Heart right ventricle (tissue), 16 donors: ENCODE data around the gene CFAP54. TPM values are rescaled to one million over a fixed set of nuclear protein-coding genes. Genes with fewer than 3 reads are reported as not detected.

ENCODE experiments used
- ATAC-seq, 8 donors: fragments of 200-7000 bp; cut with Tn5 transposase; one replicate each; pipeline ENCODE4 v1.9.1; 2020; ENCODE audit warnings: mild to moderate bottlenecking in 8 of 8, moderate library complexity in 8 of 8, moderate number of reproducible peaks in 1 of 8
- DNase-seq, 2 donors: peaks; one replicate each; pipeline ENCODE4 v3.0.0-alpha.2; 2020
- H3K27ac ChIP-seq, 10 donors: fragments of 200-600 bp; sonication (generic) in 2 of 10; one replicate each; pipeline versions ENCODE4 v1.5.0 to v1.8.0; 2020 to 2022; ENCODE audit warnings: mild to moderate bottlenecking in 3 of 10
- H3K27me3 ChIP-seq, 7 donors: fragments of 200-600 bp; one replicate each; pipeline ENCODE4 v1.8.0; 2021 to 2022; ENCODE audit warnings: mild to moderate bottlenecking in 2 of 7
- H3K36me3 ChIP-seq, 9 donors: fragments of 200-600 bp; sonication (generic) in 1 of 9; one replicate each; pipeline versions ENCODE4 v1.5.0 to v1.8.0; 2020 to 2022; ENCODE audit warnings: mild to moderate bottlenecking in 2 of 9
- H3K4me1 ChIP-seq, 9 donors: fragments of 200-600 bp; sonication (generic) in 1 of 9; one replicate each; pipeline versions ENCODE4 v1.5.0 to v1.8.0; 2020 to 2022; ENCODE audit warnings: mild to moderate bottlenecking in 4 of 9
- H3K4me3 ChIP-seq, 10 donors: fragments of 200-600 bp; sonication (generic) in 2 of 10; one replicate each; pipeline versions ENCODE4 v1.5.0 to v1.8.0; 2020 to 2022; ENCODE audit warnings: mild to moderate bottlenecking in 7 of 10, moderate library complexity in 2 of 10
- H3K9me3 ChIP-seq, 11 donors: fragments of 200-600 bp in 10 of 11; sonication (generic) in 2 of 11; one replicate each; pipeline versions ENCODE4 v1.5.0 to v1.8.0; 2013 to 2022; ENCODE audit warnings: mild to moderate bottlenecking in 2 of 11, control low read depth in 1 of 11, moderate library complexity in 1 of 11
- WGBS, 2 donors: extraction: QIAGEN DNeasy Blood & Tissue Kit; methylation state at CpG; one replicate each; pipeline ENCODE4 v1.1.7; 2013; ENCODE audit warnings: inconsistent platforms in 1 of 2; 5-methylcytosine and 5-hydroxymethylcytosine counted together
- intact Hi-C, 10 donors: fragments of 100-400 bp; cut with DNase I; formaldehyde crosslinking; loops; one replicate each; pipeline versions ENCODE4 v1.11.1 to v1.14.2; 2022
- polyA plus RNA-seq, 2 donors: library from polyadenylated mRNA; stranded (reverse); fragments of 200-250 nt; gene quantifications; one replicate each; pipeline ENCODE4 v1.2.3, GENCODE V29; 2013
- total RNA-seq, 10 donors: library from RNA; stranded (reverse); fragmentation: NEBNext Ultra II Directional in 3 of 10; extraction: Animal tissue kit (Norgen Biotek cat#: 25700) in 3 of 10; gene quantifications; one replicate each; pipeline versions ENCODE4 v1.2.1 to v1.2.4, GENCODE V29; 2021 to 2023
- TF ChIP-seq, protein P1 (sequence below), 9 donors: fragments of 200-600 bp; sonication (generic) in 2 of 9; IDR thresholded peaks; one replicate each; pipeline versions ENCODE4 v1.5.0 to v1.8.0; 2021 to 2022; ENCODE audit warnings: antibody characterized with exemption in 9 of 9, mild to moderate bottlenecking in 5 of 9, moderate library complexity in 1 of 9
- donor health status: Arrhythmogenic right ventricular cardiomyopathy.
- donor health status: ischemic (EF 13 %, LVEDD 7.1; RV severe dilation, severe dysfunction).
- donor health status: healthy with polysubstance abuse.
- donor health status: DM: no; HTN: yes; CAD: no.
- donor health status: DM: no; HTN: no; CAD: no.
- donor health status: ischemic (EF 25% LVEDD 6.9; RV normal size, moderate dysfunction).
- donor health status: ischemic (EF 25% LVEDD 5.7; RV mildly dilated, moderate dysfunction).
- donor health status: healthy.
- donor health status: DM: yes; HTN: yes; CAD: no.
- donor health status: Ischemic cardiomyopathy.
- donor health status: ischemic (EF 35%, LVEDD 5.7; RV mildly dilated, moderate dysfunction).
- donor health status: nonischemic (EF 11% LVEDD 7.7; RV severe dilation, severe dysfunction).
- donor health status: DM: yes; HTN: yes; CAD: no.
- donor health status: PGD.
- donor health status: ischemic (EF 29% LVEDD 5.4; RV normal size, mild dysfunction).
- donor health status: nonischemic (EF 23%, LVEDD 6.1; RV moderate dilation, normal function).

The CFAP54 gene
- total and polyA plus RNA-seq, 12 donors = 0.07 to 0.35 (median 0.21) TPM; not detected in 2

DNA sequence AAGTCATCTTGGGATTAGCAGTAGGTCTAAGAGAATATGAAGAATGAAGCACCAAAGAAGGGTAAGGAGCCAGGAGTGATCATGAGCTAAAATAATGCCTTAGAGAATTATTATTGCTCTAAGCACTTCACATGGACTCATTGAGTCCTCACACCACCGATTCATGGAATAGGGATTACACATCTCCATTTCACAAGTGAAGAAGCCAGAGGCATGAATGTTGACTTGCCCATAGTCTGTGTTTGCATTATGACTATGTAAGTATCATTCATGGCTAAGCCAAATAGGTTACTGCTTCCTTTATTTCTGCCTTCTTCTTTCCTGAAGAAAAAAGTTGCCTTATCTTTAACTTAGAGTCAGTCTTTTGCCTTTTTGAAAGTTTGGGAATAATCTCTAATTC is 318.4 kb downstream of the CFAP54 start:
- Histone ChIP-seq H3K27me3 (no peaks in the 10 kb centered on the region), H3K4me1 (no peaks in the 10 kb centered on the region), H3K9me3 (peaks cover 0 to 39% (median 24%) of the 10 kb centered on the region in 11 donors), H3K4me3 (no peak overlapping the region), H3K36me3 (no peaks in the 10 kb centered on the region), H3K27ac (no peak overlapping the region)
- intact Hi-C loops = no loop called here
- no peak for DNase-seq
- 61 to 78% methylated on average over 1 of the region's 1 CpG for WGBS, 2 donors
- ATAC-seq = no peak
- TF ChIP-seq, protein P1, sequence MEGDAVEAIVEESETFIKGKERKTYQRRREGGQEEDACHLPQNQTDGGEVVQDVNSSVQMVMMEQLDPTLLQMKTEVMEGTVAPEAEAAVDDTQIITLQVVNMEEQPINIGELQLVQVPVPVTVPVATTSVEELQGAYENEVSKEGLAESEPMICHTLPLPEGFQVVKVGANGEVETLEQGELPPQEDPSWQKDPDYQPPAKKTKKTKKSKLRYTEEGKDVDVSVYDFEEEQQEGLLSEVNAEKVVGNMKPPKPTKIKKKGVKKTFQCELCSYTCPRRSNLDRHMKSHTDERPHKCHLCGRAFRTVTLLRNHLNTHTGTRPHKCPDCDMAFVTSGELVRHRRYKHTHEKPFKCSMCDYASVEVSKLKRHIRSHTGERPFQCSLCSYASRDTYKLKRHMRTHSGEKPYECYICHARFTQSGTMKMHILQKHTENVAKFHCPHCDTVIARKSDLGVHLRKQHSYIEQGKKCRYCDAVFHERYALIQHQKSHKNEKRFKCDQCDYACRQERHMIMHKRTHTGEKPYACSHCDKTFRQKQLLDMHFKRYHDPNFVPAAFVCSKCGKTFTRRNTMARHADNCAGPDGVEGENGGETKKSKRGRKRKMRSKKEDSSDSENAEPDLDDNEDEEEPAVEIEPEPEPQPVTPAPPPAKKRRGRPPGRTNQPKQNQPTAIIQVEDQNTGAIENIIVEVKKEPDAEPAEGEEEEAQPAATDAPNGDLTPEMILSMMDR (IDR thresholded peaks at IDR 0.05) = no peak

DNA sequence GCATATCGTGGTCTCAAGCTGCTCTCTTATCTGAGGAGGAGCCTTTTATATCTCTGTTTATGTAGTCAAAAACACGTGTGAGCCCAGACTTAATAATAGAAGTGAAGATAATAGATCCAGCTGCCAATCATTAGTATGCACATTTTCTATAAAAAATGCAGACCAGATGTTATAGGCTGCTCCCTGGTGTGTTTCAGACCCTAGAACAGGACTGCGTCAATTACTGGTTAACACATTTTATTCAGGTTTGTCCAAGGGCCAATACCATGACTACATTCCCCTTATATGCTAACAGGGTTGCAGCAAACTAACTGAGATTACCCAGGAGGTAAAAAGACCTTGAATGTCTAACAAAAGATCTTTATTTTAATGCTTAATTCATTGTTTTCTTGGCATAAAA is 319.2 kb downstream of the CFAP54 start:
- TF ChIP-seq, protein P1 (IDR thresholded peaks at IDR 0.05) = no peak
- no peaks in the 10 kb centered on the region for H3K27me3 ChIP-seq
- H3K9me3 ChIP-seq = peaks cover 0 to 33% (median 17%) of the 10 kb centered on the region in 11 donors
- no peak overlapping the region for H3K4me3 ChIP-seq
- no peak overlapping the region for H3K27ac ChIP-seq
- no peaks in the 10 kb centered on the region for H3K4me1 ChIP-seq
- intact Hi-C loops = no loop called here
- DNase-seq = no peak
- ATAC-seq = no peak
- 49 to 50% methylated on average over 3 of the region's 3 CpGs for WGBS, 2 donors
- H3K36me3 ChIP-seq = no peaks in the 10 kb centered on the region

DNA sequence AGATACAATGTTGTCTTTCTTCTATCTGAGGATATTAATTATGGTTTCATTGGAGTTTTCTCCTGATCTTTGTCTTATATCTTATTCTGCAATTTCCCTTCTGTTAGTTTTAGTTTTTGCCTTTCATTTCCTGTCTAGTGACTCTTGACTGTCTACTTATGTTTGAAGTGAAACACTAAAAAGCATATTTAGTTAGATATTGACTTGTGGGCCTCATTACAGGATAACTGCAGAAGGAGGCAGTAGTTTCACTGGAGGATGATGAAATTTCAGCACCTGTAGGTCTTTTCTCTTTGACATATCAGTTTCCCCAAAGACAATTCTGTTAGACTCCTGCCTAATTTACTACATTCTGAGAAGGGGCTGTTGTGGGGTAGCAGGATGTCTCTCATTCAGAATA is 320.1 kb downstream of the CFAP54 start:
- H3K36me3 ChIP-seq = no peaks in the 10 kb centered on the region
- no peaks in the 10 kb centered on the region for H3K4me1 ChIP-seq
- H3K27me3 ChIP-seq = no peaks in the 10 kb centered on the region
- peaks cover 0 to 23% (median 7%) of the 10 kb centered on the region in 11 donors for H3K9me3 ChIP-seq
- TF ChIP-seq, protein P1 (IDR thresholded peaks at IDR 0.05) = no peak
- H3K27ac ChIP-seq = no peak overlapping the region
- H3K4me3 ChIP-seq = no peak overlapping the region
- DNase-seq = no peak
- ATAC-seq = no peak
- intact Hi-C loops = no loop called here

DNA sequence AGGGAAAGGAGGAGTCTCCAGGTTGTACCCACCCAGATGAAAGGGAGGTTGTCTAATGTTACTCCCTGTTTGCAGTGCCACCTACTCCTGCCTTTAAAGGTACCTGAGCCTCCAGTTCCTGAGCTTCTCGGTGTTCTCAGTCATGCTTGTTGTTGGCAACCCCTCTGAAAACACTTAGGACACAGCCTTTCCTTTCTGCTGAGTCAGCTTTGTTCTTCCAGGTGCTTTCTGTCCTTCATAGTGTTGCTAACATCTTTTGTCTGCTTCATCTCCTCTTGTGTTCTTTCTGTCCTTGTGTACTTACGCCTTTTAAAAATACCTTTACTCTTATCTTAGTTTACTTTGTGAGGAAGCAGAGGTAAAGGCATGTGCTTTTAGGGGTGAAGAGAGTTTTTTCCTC is 320.7 kb downstream of the CFAP54 start:
- H3K27ac ChIP-seq = no peak overlapping the region
- peaks cover 0 to 18% (median 2%) of the 10 kb centered on the region in 11 donors for H3K9me3 ChIP-seq
- DNase-seq (no peak), ATAC-seq (no peak)
- WGBS, 2 donors = 68 to 69% methylated on average over 2 of the region's 2 CpGs
- H3K36me3 ChIP-seq = no peaks in the 10 kb centered on the region
- H3K4me1 ChIP-seq = no peaks in the 10 kb centered on the region
- H3K27me3 ChIP-seq = no peaks in the 10 kb centered on the region
- intact Hi-C loops = no loop called here
- H3K4me3 ChIP-seq = no peak overlapping the region
- TF ChIP-seq, protein P1 (IDR thresholded peaks at IDR 0.05) = no peak
